Measurements from ENCODE around the gene ZNF286A. TPM values are rescaled to one million over a fixed set of nuclear protein-coding genes. Genes with fewer than 3 reads are reported as not detected.
"Not testable (repeated sequence)": the region's sequence is repeated elsewhere in the genome, so short reads cannot be mapped to it uniquely, and the experiment has no call there.

Gene ZNF286A
- total RNA-seq: 25.2 TPM

GRCh38 chr17:15699413-15699924 lies at the start of gene ZNF286A:
Gene ZNF286A, plus strand, starts transcription at chr17:15699752. Its CDS starts 578 bp downstream, at chr17:15700330.
- peak; percentile 100 for DNase-seq

GRCh38 chr17:15649861-15650421 lies 49.6 kb upstream of the ZNF286A start:
- peak; percentile 61 for DNase-seq

GRCh38 chr17:15650741-15651582 lies 48.6 kb upstream of the ZNF286A start:
- peak; percentile 56 for DNase-seq

- peak; percentile 99 for DNase-seq
Measured at GRCh38 chr17:15651583-15652110, 47.9 kb upstream of the ZNF286A start.

GRCh38 chr17:15652960-15653359 lies 46.6 kb upstream of the ZNF286A start:
- DNase-seq: no peak

GRCh38 chr17:15654401-15654800 lies 45.2 kb upstream of the ZNF286A start:
- not testable (repeated sequence) for DNase-seq

GRCh38 chr17:15654886-15655561 lies 44.5 kb upstream of the ZNF286A start:
- DNase-seq: no peak

- DNase-seq: no peak
Measured at GRCh38 chr17:15657868-15658267, 41.7 kb upstream of the ZNF286A start.

- no peak for DNase-seq
Measured at GRCh38 chr17:15658296-15658695, 41.3 kb upstream of the ZNF286A start.

- no peak for DNase-seq
Measured at GRCh38 chr17:15659236-15659635, 40.3 kb upstream of the ZNF286A start.

GRCh38 chr17:15659663-15660062 lies 39.9 kb upstream of the ZNF286A start:
- DNase-seq: peak; percentile 40

- peak; percentile 33 for DNase-seq
Measured at GRCh38 chr17:15660077-15660476, 39.5 kb upstream of the ZNF286A start.

GRCh38 chr17:15662681-15663080 lies 36.9 kb upstream of the ZNF286A start:
- DNase-seq: no peak

GRCh38 chr17:15663176-15663575 lies 36.4 kb upstream of the ZNF286A start:
- DNase-seq: no peak

- DNase-seq: no peak
Measured at GRCh38 chr17:15663691-15664090, 35.9 kb upstream of the ZNF286A start.

GRCh38 chr17:15669526-15669925 lies 30.0 kb upstream of the ZNF286A start:
- not testable (repeated sequence) for DNase-seq

GRCh38 chr17:15674640-15675039 lies 24.9 kb upstream of the ZNF286A start:
- DNase-seq: not testable (repeated sequence)

GRCh38 chr17:15675991-15676390 lies 23.6 kb upstream of the ZNF286A start:
- DNase-seq: not testable (repeated sequence)

- DNase-seq: not testable (repeated sequence)
Measured at GRCh38 chr17:15683135-15683534, 16.4 kb upstream of the ZNF286A start.

GRCh38 chr17:15683824-15684478 lies 15.6 kb upstream of the ZNF286A start, which contains the start of gene TRIM16:
Gene TRIM16, minus strand, starts transcription at chr17:15684311. Its CDS starts 32,702 bp downstream, at chr17:15651609.
- DNase-seq: peak; percentile 87

- DNase-seq: not testable (repeated sequence)
Measured at GRCh38 chr17:15687494-15687893, 12.1 kb upstream of the ZNF286A start.

- DNase-seq: peak; percentile 16
Measured at GRCh38 chr17:15698967-15699366, 585 bp upstream of the ZNF286A start.

Data from tongue (tissue), 2 donors.